Peyer's patch (tissue), 4 donors: ENCODE measurements around the gene KDM8. TPM values are rescaled to one million over a fixed set of nuclear protein-coding genes. Genes with fewer than 3 reads are reported as not detected.

Experiments
- DNase-seq, 3 donors: peaks; one replicate each; pipeline ENCODE4 v3.0.0-alpha.2; 2017 to 2019
- H3K27ac ChIP-seq, 4 donors: fragments of 200-600 bp; sonication (generic); one replicate each; pipeline ENCODE4 v1.5.1; 2016 to 2019
- H3K27me3 ChIP-seq, 2 donors: fragments of 200-600 bp; sonication (generic); one replicate each; pipeline ENCODE4 v1.5.1; 2019
- H3K36me3 ChIP-seq, 3 donors: fragments of 200-600 bp; sonication (generic); one replicate each; pipeline ENCODE4 v1.5.1; 2016 to 2019
- H3K4me1 ChIP-seq, 4 donors: fragments of 200-600 bp; sonication (generic); one replicate each; pipeline ENCODE4 v1.5.1; 2016 to 2019
- H3K4me3 ChIP-seq, 4 donors: fragments of 200-600 bp; sonication (generic); 1 replicate in 3 of 4; 2 replicates in 1 of 4; pipeline ENCODE4 v1.5.1; 2016 to 2019; ENCODE audit warnings: mild to moderate bottlenecking in 1 of 4
- H3K9me3 ChIP-seq, 4 donors: fragments of 200-600 bp; sonication (generic); one replicate each; pipeline ENCODE4 v1.5.1; 2016 to 2019; ENCODE audit warnings: mild to moderate bottlenecking in 1 of 4
- CTCF ChIP-seq, 6 experiments: fragments of 450-650 bp in 4 of 6; fragments of 200-600 bp in 2 of 6; sonication (generic) in 1 of 6; IDR thresholded peaks; one replicate each; pipeline ENCODE4 v1.5.1; 2017 to 2019; ENCODE audit warnings: antibody characterized with exemption in 6 of 6, mild to moderate bottlenecking in 3 of 6, moderate library complexity in 1 of 6
- POLR2A ChIP-seq, 2 donors: fragments of 450-650 bp; IDR thresholded peaks; one replicate each; pipeline ENCODE4 v1.5.1; 2017; ENCODE audit warnings: antibody characterized with exemption in 2 of 2, mild to moderate bottlenecking in 2 of 2, moderate library complexity in 2 of 2
- total RNA-seq, 4 donors: library from RNA; depleted of rRNA; stranded (reverse); fragments of >200 nt; gene quantifications; one replicate each; pipeline ENCODE4 v1.1.0, GENCODE V29; 2016

Gene KDM8
- total RNA-seq, 4 donors from 2014 or later, result 22.3 to 130 (median 40.9) TPM

GRCh38 chr16:27229891-27230470, 26.7 kb downstream of the KDM8 start:
- peak overlapping the region in 1 of 4 donors; percentile 13 for H3K4me3 ChIP-seq
- TF ChIP-seq POLR2A (IDR thresholded peaks at IDR 0.05), result no peak
- TF ChIP-seq CTCF (IDR thresholded peaks at IDR 0.05), result no peak
- H3K27ac ChIP-seq, result peak overlapping the region; percentile 52 to 85 (median 78)
- no peaks in the 10 kb centered on the region for H3K27me3 ChIP-seq
- DNase-seq, result peak in 1 of 3 donors; percentile 49
- H3K36me3 ChIP-seq, result peaks cover 0 to 9% (median 0%) of the 10 kb centered on the region in 3 donors
- no peaks in the 10 kb centered on the region for H3K9me3 ChIP-seq
- peaks cover 13 to 70% (median 18%) of the 10 kb centered on the region in 4 donors for H3K4me1 ChIP-seq

- H3K9me3 ChIP-seq, result no peaks in the 10 kb centered on the region
- TF ChIP-seq POLR2A (IDR thresholded peaks at IDR 0.05) (peak; percentile 66 to 85), CTCF (IDR thresholded peaks at IDR 0.05) (peak in 3 of 6 experiments; percentile 61 to 63 (median 62))
- no peaks in the 10 kb centered on the region for H3K27me3 ChIP-seq
- peaks cover 15 to 72% (median 23%) of the 10 kb centered on the region in 4 donors for H3K4me1 ChIP-seq
- peaks cover 0 to 9% (median 0%) of the 10 kb centered on the region in 3 donors for H3K36me3 ChIP-seq
- peak; percentile 63 to 93 (median 93) for DNase-seq
- H3K27ac ChIP-seq, result peak overlapping the region; percentile 52 to 85 (median 78)
- peak overlapping the region in 1 of 4 donors; percentile 13 for H3K4me3 ChIP-seq
Measured at GRCh38 chr16:27230562-27231001, 27.3 kb downstream of the KDM8 start.

- Histone ChIP-seq H3K4me1 (peaks cover 19 to 78% (median 31%) of the 10 kb centered on the region in 4 donors), H3K27ac (peak overlapping the region; percentile 62 to 85 (median 80)), H3K36me3 (peaks cover 0 to 9% (median 0%) of the 10 kb centered on the region in 3 donors), H3K9me3 (no peaks in the 10 kb centered on the region), H3K27me3 (no peaks in the 10 kb centered on the region), H3K4me3 (no peak overlapping the region)
- no peak for DNase-seq
- TF ChIP-seq CTCF (IDR thresholded peaks at IDR 0.05) (no peak), POLR2A (IDR thresholded peaks at IDR 0.05) (no peak)
Measured at GRCh38 chr16:27231692-27232060, 28.4 kb downstream of the KDM8 start.

- DNase-seq, result peak; percentile 82 to 88 (median 86)
- Histone ChIP-seq H3K4me3 (no peak overlapping the region), H3K36me3 (peaks cover 0 to 9% (median 0%) of the 10 kb centered on the region in 3 donors), H3K9me3 (no peaks in the 10 kb centered on the region), H3K27me3 (no peaks in the 10 kb centered on the region), H3K27ac (peak overlapping the region; percentile 62 to 85 (median 80)), H3K4me1 (peaks cover 20 to 80% (median 34%) of the 10 kb centered on the region in 4 donors)
- TF ChIP-seq CTCF (IDR thresholded peaks at IDR 0.05) (no peak), POLR2A (IDR thresholded peaks at IDR 0.05) (peak in 1 of 2 donors; percentile 19)
Measured at GRCh38 chr16:27232061-27232900, 29.0 kb downstream of the KDM8 start.

GRCh38 chr16:27232901-27233625, 29.7 kb downstream of the KDM8 start:
- TF ChIP-seq POLR2A (IDR thresholded peaks at IDR 0.05), result no peak
- TF ChIP-seq CTCF (IDR thresholded peaks at IDR 0.05), result peak in 3 of 6 experiments; percentile 22 to 24 (median 24)
- no peak for DNase-seq
- Histone ChIP-seq H3K27ac (peak overlapping the region in 3 of 4 donors; percentile 78 to 85 (median 83)), H3K9me3 (no peaks in the 10 kb centered on the region), H3K27me3 (no peaks in the 10 kb centered on the region), H3K4me3 (no peak overlapping the region), H3K4me1 (peaks cover 25 to 87% (median 34%) of the 10 kb centered on the region in 4 donors), H3K36me3 (peaks cover 0 to 9% (median 0%) of the 10 kb centered on the region in 3 donors)
